ENCODE measurements around the gene GRK1. TPM values are rescaled to one million over a fixed set of nuclear protein-coding genes. Genes with fewer than 3 reads are reported as not detected.

Gene GRK1
- total and polyA plus RNA-seq, 2 of the 8 experiments (the other 6 are each of a cell fraction or from before 2014, with no cell fraction given): 0.12 TPM; not detected in 1

- TF ChIP-seq CTCF (IDR thresholded peaks at IDR 0.05; ENCODE audit: control extremely low read depth in 1 of 3, insufficient read depth in 1 of 3, low read depth in 1 of 3, low read length in 3 of 3) (no peak), EGR1 (IDR thresholded peaks at IDR 0.05; ENCODE audit: borderline replicate concordance, low read depth, low read length) (no peak), POLR2AphosphoS5 (IDR thresholded peaks at IDR 0.05; ENCODE audit: low read depth, low read length) (no peak), CHD1 (IDR thresholded peaks at IDR 0.05; ENCODE audit: low read depth, low read length) (no peak), GABPA (IDR thresholded peaks at IDR 0.05; ENCODE audit: borderline replicate concordance, insufficient read depth, low read length) (no peak), NRF1 (IDR thresholded peaks at IDR 0.05; ENCODE audit: low read depth, low read length) (no peak), USF2 (IDR thresholded peaks at IDR 0.05; ENCODE audit: low read length) (no peak), ATF3 (IDR thresholded peaks at IDR 0.05; ENCODE audit: insufficient read depth, low read depth, low read length) (no peak), BCL11A (IDR thresholded peaks at IDR 0.05; ENCODE audit: low read depth in 2 of 2, low read length in 2 of 2) (no peak), NANOG (IDR thresholded peaks at IDR 0.05; ENCODE audit: insufficient read depth, low read depth, low read length, poor library complexity, severe bottlenecking) (no peak)
Observed at GRCh38 chr13:113630296-113630695, 36.7 kb upstream of the GRK1 start (continued).
